ENCODE data around the gene PIN1.

GRCh38 chr19:9860407-9860806, 25.3 kb downstream of the PIN1 start:
- TF ChIP-seq POLR2A (IDR thresholded peaks at IDR 0.05; ENCODE audit: low read length) = no peak
- TF ChIP-seq GATA1 (IDR thresholded peaks at IDR 0.05; ENCODE audit: low read depth, low read length) = no peak
